ENCODE results near the gene ATOSB. TPM values are rescaled to one million over a fixed set of nuclear protein-coding genes. Genes with fewer than 3 reads are reported as not detected.

The ATOSB gene, protein sequence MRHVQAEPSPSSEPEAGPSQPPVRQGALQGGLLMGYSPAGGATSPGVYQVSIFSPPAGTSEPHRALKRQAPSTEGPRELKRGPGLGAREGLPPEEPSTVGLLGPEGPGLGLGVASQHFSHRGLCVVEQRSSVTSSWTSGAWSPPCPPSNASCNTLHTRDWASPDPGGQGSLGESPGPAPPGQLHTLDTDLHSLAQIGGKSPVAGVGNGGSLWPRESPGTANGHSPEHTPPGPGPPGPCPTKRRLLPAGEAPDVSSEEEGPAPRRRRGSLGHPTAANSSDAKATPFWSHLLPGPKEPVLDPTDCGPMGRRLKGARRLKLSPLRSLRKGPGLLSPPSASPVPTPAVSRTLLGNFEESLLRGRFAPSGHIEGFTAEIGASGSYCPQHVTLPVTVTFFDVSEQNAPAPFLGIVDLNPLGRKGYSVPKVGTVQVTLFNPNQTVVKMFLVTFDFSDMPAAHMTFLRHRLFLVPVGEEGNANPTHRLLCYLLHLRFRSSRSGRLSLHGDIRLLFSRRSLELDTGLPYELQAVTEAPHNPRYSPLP
- 39.7 to 45.7 TPM (median 43.2 TPM) in 3 replicates for total RNA-seq
- long read RNA-seq, transcript FAM214B-201 (9 exons, 3,028 nt): major isoform, 12 of 70 reads
- long read RNA-seq, partial matches to known transcripts: 24 of 70 reads
- long read RNA-seq, other reads (novel, unspliced or antisense): 29 of 70 reads

DNA sequence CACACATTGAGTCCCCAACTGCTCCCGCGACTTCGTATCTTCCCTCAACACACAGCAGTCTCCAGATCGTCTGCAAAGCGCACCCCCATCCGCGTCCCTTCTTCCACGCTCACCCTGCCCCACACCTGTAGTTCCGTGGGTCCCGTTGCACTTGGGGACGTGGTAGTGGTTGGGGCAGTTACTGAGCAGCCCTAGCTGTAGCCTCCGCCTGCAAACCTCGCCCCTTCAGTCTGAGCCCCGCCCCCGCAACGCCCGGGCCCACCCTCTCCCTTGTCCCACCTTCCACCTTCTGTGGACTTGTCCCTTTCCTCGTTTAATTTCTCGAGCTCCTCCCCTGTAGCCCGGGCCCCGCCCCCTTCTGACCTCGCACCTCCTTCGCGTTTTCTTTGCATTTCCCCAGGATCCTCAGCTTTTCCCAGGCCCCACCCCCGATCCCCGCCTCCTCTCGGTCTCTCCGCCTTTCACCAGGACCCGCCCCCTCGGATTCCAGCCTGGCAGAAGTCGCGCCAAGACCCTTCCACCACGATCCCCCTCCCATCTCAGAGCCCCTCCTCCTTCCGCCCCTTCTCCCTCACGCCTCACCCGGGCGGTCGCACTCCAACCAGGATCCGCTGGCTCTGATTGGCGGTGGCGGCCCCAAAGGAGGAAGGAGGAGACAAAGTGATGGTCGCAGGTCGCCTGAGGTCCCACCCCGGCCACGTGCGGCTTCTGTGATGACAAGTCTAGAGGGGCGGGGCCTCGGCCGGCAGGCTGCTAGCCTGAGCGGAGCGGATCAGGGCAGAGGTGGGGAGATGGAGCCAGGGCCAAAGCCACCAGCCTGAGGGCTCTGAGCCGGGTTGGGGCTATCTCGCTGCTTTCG lies at the start of gene ATOSB:
TSS of gene ATOSB (minus strand) at position 183 of the 859 bp plus-strand sequence. CDS start 7,588 bp downstream, outside the sequence.
- H3K27me3 Mint-ChIP-seq (ENCODE audit: low read depth): no peaks in the 10 kb centered on the region
- H3K9me3 Mint-ChIP-seq (ENCODE audit: low read depth): no peaks in the 10 kb centered on the region
- TF ChIP-seq, protein P1, sequence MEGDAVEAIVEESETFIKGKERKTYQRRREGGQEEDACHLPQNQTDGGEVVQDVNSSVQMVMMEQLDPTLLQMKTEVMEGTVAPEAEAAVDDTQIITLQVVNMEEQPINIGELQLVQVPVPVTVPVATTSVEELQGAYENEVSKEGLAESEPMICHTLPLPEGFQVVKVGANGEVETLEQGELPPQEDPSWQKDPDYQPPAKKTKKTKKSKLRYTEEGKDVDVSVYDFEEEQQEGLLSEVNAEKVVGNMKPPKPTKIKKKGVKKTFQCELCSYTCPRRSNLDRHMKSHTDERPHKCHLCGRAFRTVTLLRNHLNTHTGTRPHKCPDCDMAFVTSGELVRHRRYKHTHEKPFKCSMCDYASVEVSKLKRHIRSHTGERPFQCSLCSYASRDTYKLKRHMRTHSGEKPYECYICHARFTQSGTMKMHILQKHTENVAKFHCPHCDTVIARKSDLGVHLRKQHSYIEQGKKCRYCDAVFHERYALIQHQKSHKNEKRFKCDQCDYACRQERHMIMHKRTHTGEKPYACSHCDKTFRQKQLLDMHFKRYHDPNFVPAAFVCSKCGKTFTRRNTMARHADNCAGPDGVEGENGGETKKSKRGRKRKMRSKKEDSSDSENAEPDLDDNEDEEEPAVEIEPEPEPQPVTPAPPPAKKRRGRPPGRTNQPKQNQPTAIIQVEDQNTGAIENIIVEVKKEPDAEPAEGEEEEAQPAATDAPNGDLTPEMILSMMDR (IDR thresholded peaks at IDR 0.05): no peak

DNA sequence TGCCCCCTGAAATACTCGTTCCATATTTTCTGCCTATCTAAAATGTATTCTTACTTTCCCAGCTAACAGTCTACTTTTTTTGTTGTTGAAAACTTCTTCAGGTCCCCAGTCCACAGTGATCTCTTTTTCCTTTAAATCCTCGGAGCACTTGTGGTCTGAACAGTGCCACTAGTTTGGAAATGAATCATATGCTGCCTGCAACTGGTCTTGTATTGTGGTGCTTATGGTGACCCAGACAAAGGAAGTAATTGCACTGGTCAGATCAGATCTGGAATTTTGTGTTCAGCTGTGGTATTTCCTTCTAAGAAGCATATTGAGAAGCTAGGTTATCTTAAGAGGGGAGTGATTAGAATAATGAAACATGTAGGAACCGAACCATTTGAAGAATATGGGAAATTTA lies 49.0 kb upstream of the ATOSB start:
- H3K9me3 Mint-ChIP-seq (ENCODE audit: low read depth): no peaks in the 10 kb centered on the region
- H3K4me1 Mint-ChIP-seq (ENCODE audit: low read depth): peaks cover 29% of the 10 kb centered on the region
- H3K36me3 Mint-ChIP-seq (ENCODE audit: low read depth): no peaks in the 10 kb centered on the region
- H3K27ac Mint-ChIP-seq (ENCODE audit: unreplicated experiment): peak overlapping the region; percentile 60
- no peak for DNase-seq (ENCODE audit: low spot score)
- TF ChIP-seq, protein P1 (IDR thresholded peaks at IDR 0.05): no peak
- no peaks in the 10 kb centered on the region for H3K27me3 Mint-ChIP-seq (ENCODE audit: low read depth)
- H3K4me3 Mint-ChIP-seq (ENCODE audit: unreplicated experiment): peak overlapping the region; percentile 14

More for the DNA sequence above, at the start of gene ATOSB:
- DNase-seq (ENCODE audit: low spot score): peak; percentile 99
- Mint-ChIP-seq H3K36me3 (ENCODE audit: low read depth) (no peaks in the 10 kb centered on the region), H3K27ac (ENCODE audit: unreplicated experiment) (peak within 1 kb of the TSS; percentile 94), H3K4me1 (ENCODE audit: low read depth) (peaks cover 43% of the 10 kb centered on the region), H3K4me3 (ENCODE audit: unreplicated experiment) (peak within 1 kb of the TSS; percentile 98)

- Mint-ChIP-seq H3K27ac (ENCODE audit: unreplicated experiment) (no peak overlapping the region), H3K4me3 (ENCODE audit: unreplicated experiment) (peak overlapping the region; percentile 93), H3K27me3 (ENCODE audit: low read depth) (no peaks in the 10 kb centered on the region), H3K4me1 (ENCODE audit: low read depth) (peaks cover 29% of the 10 kb centered on the region), H3K36me3 (ENCODE audit: low read depth) (no peaks in the 10 kb centered on the region), H3K9me3 (ENCODE audit: low read depth) (no peaks in the 10 kb centered on the region)
- no peak for DNase-seq (ENCODE audit: low spot score)
- TF ChIP-seq, protein P1 (IDR thresholded peaks at IDR 0.05): no peak
Measured at GRCh38 chr9:35163413-35163812, 47.8 kb upstream of the ATOSB start.

DNA sequence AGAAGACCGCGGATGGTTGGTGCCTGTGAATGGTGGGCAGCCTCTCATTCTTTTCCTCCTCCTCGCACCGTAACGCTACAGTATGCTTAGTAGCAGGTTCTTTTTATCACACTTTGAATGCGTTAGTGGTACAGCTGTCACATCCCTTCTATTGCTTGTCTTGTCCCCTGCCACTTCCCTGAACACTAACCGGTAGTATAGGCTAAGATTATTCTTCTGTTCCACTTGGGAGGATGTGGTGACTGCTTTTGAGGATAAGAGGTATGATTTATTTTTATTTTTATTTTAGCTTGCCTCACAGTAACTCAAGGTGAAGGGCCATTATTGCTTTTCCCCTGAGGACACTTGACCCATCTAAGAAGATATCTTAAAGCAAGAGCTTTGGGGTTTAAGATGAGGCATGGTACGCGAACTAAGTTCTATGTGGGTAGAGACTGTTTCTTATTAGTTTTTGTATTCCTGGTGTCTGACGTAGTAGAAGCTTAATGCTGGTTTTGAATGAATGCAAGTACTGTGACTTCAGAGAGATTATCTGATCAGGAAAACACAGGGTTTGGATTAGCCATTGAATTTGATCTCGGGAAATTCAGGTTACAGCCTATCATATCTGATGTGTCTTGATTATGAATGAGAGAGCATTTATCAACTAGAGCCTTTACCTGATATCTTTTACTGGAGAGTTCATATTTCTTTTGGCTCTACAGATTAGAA lies 47.1 kb upstream of the ATOSB start:
- TF ChIP-seq, protein P1 (IDR thresholded peaks at IDR 0.05): no peak
- no peaks in the 10 kb centered on the region for H3K27me3 Mint-ChIP-seq (ENCODE audit: low read depth)
- DNase-seq (ENCODE audit: low spot score): no peak

More for the DNA sequence above, 47.1 kb upstream of the ATOSB start:
- H3K4me3 Mint-ChIP-seq (ENCODE audit: unreplicated experiment): peak overlapping the region; percentile 93
- no peaks in the 10 kb centered on the region for H3K9me3 Mint-ChIP-seq (ENCODE audit: low read depth)
- H3K27ac Mint-ChIP-seq (ENCODE audit: unreplicated experiment): peak overlapping the region; percentile 93
- no peaks in the 10 kb centered on the region for H3K36me3 Mint-ChIP-seq (ENCODE audit: low read depth)
- peaks cover 29% of the 10 kb centered on the region for H3K4me1 Mint-ChIP-seq (ENCODE audit: low read depth)
